Fibroblast of skin of scalp (primary cell): ENCODE data around the gene ZC3H18.

ENCODE experiments used
- DNase-seq: peaks from one replicate; pipeline ENCODE4 v3.0.0-alpha.2; 2013

ZC3H18 gene

DNA sequence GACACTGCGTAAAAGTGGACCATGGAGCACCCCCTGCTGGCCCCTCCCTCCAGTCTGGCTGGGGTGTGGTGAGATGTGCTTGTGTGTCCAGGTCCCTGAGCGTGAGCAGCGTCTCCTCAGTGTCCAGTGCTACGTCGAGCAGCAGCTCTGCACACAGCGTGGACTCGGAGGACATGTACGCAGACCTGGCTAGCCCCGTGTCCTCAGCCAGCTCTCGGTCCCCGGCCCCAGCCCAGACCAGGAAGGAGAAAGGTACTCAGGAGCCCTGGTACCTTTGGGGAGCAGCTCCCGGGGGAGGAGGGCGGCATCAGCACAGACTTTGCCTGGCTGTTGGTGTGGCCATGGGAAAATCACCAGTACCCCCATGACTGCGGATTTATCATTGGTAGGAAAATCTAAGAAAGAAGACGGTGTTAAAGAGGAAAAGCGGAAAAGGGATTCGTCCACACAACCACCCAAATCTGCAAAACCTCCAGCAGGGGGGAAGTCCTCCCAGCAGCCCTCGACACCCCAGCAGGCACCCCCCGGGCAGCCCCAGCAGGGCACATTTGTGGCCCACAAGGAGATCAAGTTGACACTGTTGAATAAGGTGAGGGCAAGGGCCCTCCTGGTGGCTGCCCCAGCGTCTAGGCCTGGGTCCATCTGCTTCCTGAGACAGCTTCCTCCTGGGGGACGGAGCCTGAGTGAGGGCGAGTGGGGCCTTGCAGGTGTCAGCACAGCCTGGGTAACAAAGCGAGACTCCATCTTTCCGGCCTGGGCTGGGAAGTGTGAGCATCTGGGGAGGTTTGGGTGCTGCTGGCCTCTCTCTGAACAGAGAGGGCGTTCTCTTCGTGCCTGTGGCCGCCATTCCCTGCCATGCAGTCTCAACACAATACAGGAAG lies 57.6 kb downstream of the ZC3H18 start:
- no peak for DNase-seq

DNA sequence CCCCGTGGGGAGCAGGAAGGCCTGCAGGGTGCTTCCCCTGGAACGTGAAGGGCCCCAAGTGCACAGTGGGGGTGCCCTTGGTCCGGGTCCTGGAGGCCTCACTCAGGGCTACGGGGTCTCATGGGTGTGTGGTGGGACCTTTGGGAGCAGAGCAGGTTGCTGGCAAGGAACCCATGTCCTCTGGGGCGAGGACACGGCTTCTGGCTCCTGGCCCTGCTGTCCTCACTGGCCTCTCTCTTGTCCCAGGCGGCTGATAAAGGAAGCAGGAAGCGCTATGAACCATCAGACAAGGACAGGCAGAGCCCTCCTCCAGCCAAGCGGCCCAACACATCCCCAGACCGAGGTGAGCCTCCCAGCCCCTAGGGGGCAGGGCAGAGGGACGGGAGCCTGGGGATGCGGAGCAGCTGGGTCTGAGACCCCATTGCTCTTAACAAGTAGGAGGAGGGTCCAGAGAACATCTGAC lies 58.3 kb downstream of the ZC3H18 start:
- peak; percentile 30 for DNase-seq

DNA sequence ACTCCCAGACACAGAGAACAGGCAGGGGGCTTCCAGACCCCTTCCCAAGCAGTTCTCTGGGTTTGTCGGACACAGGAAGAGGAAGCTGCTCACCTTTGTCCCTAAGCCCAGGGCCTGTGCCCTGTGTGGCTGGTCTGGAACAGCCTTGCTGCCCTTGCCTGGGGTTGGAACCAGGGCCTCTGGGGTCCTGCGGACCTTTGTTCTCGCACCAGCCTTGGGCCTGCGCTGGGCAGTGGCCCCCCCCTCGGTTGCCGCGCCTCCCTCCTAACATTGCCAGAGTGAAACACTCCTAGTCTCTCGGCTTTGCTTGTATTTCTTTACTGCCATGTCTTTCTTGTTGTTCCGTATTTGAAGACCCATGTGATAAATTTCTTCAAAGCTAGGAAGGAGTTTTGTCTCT lies 59.6 kb downstream of the ZC3H18 start:
- DNase-seq: no peak

DNA sequence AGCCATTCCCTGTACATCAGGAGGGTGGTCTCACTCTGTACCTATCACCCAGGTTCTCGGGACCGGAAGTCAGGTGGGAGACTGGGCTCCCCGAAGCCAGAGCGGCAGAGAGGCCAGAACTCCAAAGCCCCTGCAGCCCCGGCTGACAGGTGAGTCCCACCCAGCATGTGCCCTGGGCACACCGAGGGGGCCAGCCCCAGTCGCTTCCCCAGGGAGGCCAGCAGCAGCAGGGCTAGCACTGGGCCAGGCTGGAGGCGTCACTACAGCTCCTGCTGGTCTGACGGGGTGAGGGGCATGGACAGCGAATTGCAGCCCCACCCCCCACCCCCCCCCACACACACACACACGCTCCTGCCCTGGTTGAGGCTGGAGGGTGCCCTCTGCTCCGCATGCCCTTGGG lies 60.2 kb downstream of the ZC3H18 start:
- DNase-seq: no peak

DNA sequence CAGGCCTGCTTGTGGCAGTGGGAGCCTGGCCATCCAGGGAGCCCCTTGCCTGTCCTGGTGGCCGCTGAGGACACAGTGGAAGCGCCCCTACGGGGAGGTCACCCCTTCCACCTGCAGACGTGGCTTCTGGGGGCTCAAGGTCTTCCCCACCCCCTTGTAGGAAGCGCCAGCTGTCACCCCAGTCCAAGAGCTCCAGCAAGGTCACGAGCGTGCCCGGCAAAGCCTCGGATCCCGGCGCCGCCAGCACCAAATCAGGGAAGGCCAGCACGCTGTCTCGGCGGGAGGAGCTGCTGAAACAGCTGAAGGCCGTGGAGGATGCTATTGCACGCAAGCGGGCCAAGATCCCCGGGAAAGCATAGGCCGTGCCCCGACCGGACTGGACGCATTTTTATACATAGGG lies 60.7 kb downstream of the ZC3H18 start:
- no peak for DNase-seq

DNA sequence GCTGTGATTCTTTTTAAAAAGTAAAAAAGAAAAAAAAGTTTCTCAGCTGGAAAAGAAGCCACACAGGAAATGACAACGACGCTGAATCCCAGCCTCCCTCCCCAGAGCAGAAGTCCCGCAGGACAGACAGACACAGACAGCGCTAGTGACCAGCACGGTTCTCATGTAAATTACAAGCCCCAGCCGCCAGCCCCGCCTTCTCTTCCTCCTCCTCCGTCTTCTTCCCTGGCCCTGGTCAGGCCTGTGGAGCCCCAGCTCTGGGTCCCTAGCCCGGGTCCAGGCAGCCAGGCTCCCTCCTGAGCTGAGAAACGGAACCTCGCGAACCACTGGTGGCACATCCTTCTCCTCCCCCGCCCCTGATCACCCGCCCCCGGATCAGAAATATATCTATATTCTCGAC lies 61.2 kb downstream of the ZC3H18 start:
- no peak for DNase-seq

DNA sequence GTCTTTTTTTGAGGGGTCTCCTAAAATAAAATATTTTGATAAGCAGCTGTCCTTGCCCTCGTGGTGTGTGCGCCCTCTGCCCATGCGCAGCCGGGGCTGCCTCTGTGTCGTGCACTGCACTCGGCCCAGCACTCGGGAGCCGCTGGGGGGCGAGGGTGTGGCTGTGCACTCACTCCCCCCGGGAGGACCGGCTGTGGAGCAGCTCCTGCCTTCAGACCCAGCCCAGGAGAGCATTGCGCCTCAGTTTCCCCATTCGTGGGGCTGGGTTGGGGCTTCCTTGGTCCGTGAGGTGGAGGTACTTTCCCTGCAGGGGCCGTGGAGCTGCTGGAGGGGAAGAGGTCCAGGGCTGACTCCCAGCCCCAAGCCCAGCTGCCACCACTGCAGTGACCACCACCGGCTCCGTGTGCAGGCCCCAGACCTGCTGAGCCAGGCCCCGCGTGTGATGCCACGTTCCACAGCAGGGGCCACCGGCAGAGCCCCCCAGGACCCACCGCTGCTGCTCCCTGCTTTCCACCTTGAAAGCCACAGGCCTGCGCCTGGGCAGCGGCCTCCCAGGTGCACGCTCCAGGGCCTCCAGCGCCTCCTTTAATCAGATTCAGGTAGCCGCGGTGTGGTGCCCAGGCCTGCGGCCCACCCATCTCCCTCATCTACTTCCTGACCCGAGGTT lies 61.9 kb downstream of the ZC3H18 start:
- DNase-seq: no peak

DNA sequence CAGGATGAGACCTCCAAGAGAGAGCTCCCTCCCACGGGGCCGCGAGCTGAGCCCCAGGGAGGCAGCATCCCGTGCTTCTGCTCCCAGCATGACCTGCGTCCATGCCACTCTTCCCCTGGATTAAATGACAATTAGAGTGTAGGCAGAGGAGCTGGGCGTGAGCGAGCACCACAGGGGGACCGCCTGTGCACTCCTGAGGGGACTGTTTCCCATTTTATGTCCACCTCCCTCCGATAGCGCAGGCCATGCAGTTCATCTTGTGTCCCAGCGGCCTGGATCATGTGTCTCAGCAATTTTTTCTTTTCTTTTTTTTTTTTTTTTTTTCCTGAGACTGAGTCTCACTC lies 62.4 kb downstream of the ZC3H18 start:
- no peak for DNase-seq

DNA sequence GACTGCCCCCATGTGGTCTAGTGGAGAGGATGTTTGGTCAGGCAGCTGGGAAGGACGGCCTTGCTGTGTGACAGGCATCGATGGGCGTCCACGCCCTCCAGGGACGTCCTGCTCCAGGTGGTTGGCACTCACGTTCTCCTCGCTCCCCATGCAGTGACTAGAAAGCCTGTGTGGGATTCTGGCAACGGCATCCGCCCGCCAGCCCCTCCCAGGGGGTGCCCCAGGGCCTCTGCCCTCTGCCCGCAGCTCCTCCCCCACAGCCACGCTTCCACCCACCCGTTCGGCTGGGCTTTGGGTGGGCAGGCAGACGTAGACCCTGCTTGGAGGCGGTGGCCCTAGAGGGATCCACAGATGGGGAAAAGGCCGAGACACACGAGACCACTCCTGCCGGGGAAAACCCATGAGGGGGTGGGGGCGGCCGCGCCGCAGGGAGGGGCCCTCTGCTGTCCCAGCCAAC lies 63.5 kb downstream of the ZC3H18 start:
- DNase-seq: no peak

DNA sequence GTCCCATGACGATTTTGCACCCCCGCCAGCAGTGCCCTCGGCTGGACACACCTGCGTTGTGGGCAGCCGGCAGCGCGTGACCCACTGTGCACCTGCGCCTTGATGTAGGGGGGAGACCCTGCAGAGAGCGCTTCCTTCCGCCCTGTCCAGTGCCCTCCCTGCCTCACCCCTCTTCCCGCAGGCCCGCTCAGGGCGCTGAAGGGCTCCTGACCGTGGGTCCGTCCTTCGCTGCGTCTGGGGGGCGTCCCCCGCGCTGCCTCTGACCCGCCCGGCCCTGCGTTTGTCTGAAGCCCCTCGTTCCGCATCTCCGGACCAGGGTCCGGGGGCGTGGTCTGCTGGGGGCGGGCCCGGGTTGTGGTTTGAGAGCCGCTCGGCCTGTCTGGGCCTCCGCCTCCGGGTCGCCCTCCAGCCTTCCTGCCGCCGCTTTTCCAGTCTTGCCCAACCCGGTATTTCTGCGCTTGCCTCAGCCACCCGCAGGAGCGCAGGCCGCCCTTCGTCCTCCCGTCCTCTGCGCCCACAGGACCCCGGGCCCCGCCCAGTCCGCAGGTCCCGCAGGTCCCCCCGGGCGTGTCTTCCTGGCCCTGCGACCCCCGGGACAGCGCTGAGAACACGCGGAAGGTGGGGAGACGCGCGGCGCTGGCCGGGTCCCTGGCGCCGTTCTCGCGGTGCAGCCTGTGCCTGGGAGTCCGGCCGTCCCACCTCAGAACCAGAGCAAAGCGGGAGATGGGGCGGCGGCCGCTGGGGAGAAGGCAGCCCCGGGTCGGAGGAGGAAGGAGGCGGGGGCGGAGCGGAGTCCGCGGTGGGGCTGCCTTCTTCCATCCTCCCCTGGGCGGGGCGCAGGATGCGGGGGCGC lies 64.2 kb downstream of the ZC3H18 start:
- no peak for DNase-seq

DNA sequence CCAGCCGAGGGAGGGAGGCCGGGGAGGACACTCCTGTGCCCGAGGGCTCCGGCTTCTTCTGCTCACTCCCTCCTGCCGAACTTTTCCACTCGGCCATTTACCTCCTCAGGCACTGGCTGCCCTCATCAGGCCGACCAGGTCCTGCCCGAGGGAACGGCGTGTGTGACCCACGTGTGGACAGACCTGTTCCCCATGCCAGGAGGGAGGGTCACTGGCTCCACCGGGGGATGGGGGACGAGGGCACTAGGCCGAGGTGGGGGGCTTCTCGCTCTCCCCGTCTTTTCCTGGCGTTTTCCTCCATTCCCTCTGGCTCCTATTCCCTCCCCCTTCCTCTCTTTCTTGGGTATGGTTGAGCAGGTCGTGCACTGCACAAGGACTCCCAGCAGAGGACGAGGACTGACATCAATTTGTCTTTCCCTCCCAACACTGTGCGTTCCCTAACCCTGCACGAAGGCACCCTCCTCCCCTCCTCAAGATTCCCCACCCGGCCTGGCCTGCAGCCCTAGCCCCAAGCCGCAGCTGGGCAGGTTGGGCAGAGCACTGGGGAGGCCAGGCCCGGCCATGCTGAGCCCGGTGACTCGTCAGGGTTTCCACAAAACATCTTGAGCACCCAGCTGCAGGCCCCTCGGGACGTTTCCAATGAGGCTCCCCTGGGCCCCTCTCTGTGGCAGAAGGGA lies 64.9 kb downstream of the ZC3H18 start:
- no peak for DNase-seq

DNA sequence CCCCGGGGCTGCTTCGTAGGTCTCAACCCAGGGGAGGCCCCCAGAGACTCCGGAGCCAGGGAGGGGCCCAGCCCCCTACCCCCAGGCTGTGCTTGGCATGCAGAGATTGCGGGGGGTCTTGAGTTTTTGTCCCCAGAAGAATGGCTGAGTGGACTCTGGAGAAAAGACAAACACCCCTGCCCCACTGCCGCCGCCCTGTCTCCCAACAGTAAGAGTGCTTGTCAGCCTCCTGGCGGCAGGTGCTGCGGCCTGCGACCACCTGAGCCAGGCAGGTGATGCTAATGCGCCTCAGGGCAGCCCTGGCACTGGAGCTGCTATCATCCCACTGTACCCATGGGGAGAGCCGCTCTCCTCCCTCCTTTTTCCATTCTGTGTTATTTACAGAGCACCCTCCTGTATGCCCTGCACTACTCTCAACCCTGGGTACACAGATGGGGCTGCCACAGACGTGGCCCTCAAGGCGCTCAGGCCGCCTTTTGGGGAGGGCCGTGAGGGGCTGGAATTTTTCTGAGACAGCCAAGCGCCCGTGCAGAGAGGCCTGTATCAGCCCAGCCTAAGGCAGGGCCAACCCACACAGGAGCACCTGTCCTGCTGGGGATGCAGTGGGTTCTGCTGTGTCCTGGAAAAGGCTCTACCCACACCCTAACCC lies 65.6 kb downstream of the ZC3H18 start:
- no peak for DNase-seq

DNA sequence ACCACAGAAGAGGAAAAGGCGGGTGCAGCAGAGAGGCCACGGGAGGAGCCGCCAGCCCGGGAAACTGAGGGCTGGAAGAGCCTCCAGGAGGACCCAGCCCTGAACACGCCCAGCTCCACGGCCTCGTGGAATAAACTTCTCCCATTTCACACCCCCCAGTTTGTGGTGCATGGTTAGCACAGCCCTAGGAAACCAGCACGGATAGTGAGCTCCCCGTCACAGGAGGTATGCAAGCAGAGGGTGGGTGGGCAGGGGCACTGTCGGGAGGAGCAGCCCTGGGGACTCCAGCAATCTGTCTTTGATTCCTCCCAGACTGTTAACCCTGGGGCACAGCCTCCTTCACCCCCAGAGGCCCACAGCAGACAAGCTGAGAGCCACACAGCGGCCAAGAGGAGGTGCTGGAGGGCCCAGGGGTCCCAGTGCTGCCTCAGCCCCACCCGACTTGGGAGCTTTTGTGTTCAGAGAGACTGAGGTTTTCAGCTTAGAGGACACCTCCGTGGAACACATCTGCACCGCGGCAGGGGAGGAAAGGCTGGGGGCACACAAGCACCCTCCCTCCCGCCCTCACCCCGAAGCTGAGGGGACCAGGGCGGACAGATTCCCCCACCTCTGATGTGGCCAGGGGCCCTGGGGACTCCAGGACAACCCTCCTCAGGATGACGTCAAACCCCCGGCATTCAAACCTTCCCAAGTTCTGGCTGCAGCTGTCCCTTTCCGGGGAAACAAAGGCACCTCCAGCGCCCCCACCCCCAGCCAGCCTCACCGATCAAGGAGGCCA lies 66.5 kb downstream of the ZC3H18 start:
- DNase-seq: no peak

DNA sequence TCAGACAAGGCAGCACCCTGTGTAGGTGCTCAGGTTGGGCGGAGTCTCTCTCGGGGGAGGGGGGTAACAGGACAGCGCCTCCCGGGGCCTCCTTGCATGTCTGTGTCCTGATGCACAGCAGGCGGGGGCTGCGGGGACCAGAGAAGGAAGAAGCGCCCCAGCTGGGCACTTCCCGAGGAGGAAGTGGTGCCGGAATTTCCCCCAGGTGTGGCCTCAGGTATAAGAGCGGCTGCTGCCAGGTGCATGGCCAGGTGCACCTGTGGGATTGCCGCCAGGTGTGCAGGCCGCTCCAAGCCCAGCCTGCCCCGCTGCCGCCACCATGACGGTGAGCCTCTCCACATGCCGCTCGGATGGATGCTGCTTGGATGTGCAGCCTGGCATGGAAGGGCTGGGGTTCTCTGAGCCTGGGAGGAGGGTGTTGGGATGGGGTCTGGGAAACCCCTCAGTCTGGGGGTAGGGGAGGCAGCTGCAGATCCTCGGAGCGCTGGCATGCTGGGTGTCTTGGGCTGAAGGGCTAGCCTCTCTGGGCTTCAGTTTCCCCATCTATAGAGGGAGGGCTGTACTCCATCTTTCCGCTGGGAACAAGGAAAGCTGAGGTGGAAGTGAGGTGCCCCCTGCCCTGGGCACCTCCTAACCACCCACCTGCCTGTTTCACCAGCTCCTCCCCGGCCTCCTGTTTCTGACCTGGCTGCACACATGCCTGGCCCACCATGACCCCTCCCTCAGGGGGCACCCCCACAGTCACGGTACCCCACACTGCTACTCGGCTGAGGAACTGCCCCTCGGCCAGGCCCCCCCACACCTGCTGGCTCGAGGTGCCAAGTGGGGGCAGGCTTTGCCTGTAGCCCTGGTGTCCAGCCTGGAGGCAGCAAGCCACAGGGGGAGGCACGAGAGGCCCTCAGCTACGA lies 68.4 kb downstream of the ZC3H18 start, which contains the start of gene IL17C:
Gene IL17C, plus strand, starts transcription at position 250 of the 908 bp plus-strand sequence. Its CDS starts 70 bp downstream, at position 320.
- DNase-seq: no peak

DNA sequence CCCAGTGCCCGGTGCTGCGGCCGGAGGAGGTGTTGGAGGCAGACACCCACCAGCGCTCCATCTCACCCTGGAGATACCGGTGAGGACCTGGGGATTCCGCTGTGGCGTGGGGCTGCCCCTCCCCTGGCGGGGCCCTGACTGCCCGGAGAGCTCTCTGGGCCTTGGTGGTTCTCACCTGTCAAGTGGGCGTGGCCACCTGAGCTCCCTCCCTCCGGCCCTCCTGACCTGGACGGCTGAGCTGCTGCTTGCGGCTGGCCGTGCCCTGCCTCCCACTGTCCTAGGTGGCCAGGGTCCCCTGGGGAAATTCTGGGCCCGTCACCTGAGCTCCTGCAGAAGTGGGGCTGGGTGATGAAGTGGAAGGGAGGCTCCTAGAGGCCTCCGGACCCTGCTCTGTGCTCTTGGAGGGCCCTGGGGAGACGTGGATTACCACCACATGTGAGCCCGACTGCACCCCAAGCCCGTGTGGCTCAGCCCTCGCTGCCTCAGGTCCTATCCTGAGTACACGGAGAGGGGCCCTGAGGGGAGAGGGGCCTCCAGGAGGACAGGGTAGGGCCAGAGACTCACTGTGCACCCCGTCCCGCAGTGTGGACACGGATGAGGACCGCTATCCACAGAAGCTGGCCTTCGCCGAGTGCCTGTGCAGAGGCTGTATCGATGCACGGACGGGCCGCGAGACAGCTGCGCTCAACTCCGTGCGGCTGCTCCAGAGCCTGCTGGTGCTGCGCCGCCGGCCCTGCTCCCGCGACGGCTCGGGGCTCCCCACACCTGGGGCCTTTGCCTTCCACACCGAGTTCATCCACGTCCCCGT lies 69.2 kb downstream of the ZC3H18 start:
- no peak for DNase-seq

DNA sequence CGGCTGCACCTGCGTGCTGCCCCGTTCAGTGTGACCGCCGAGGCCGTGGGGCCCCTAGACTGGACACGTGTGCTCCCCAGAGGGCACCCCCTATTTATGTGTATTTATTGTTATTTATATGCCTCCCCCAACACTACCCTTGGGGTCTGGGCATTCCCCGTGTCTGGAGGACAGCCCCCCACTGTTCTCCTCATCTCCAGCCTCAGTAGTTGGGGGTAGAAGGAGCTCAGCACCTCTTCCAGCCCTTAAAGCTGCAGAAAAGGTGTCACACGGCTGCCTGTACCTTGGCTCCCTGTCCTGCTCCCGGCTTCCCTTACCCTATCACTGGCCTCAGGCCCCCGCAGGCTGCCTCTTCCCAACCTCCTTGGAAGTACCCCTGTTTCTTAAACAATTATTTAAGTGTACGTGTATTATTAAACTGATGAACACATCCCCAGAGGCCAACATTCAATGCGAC lies 69.9 kb downstream of the ZC3H18 start:
- no peak for DNase-seq

DNA sequence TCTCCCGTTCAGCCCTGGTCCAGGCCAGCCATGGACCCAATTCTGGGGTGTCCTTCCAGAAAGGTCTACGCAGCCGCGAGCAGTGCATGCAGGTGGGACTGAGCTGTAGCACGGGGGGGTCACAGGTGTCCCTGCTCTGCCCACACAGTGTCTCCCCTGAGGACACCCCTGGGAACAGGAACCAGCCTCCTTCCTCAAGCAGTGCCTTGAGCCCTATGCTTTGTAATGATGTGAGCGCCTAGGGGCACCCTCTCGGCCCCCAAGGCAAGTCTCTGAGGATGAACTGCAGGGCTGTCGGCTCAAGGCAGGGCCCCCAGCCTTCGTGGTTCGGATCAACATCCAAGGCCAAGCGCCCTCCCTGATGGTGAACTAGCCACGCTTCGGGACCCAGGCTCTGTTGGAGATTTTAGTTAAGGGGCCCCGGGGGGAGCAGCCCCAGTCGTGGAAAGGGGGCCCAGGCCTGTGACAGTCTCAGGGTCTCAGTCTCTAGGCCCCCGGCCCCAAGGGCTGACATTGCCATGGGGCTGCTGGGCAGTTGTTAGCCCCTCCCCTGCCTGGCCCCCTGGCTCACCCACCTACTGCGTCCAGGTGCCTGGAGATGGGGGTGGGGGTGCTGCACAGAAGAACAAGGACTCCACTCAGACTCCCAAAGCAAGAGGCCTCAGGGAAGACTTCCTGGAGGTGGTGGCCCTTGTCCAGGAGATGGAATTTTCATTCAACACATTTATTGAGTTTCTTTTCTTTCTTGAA lies 70.5 kb downstream of the ZC3H18 start:
- DNase-seq: no peak
